Body of pancreas (tissue), 4 donors: Measurements from ENCODE around the gene ALPG. TPM values are rescaled to one million over a fixed set of nuclear protein-coding genes. Genes with fewer than 3 reads are reported as not detected.

Experiments used
- ATAC-seq: fragments of 150-250 bp; one replicate; pipeline ENCODE4 v1.9.1; 2016
- DNase-seq, 4 donors: peaks; one replicate each; pipeline ENCODE4 v3.0.0-alpha.2; 2019
- H3K27ac ChIP-seq, 4 donors: fragments of 200-600 bp; sonication (generic); 1 replicate in 3 of 4; 2 replicates in 1 of 4; pipeline versions ENCODE4 v1.5.1 to v1.6.1; 2016 to 2019; ENCODE audit warnings: mild to moderate bottlenecking in 1 of 4, mixed read lengths in 1 of 4, moderate library complexity in 1 of 4
- H3K27me3 ChIP-seq, 2 donors: fragments of 200-600 bp; sonication (generic); one replicate each; pipeline ENCODE4 v1.6.0; 2016; ENCODE audit warnings: mild to moderate bottlenecking in 1 of 2
- H3K36me3 ChIP-seq, 2 donors: fragments of 200-600 bp; sonication (generic); replicated peaks in 1 of 2; 2 replicates each; pipeline ENCODE4 v1.5.1; 2016; ENCODE audit warnings: low read depth in 2 of 2; ENCODE audit not compliant: insufficient read depth in 1 of 2
- H3K4me1 ChIP-seq: fragments of 200-600 bp; sonication (generic); one replicate; pipeline ENCODE4 v1.6.0; 2016
- H3K4me3 ChIP-seq, 2 donors: fragments of 200-600 bp; sonication (generic); 1 replicate in 1 of 2; 2 replicates in 1 of 2; pipeline ENCODE4 v1.5.1; 2016 to 2019
- H3K9me3 ChIP-seq, 3 donors: fragments of 200-600 bp; sonication (generic); 1 replicate in 2 of 3; 2 replicates in 1 of 3; pipeline ENCODE4 v1.5.1; 2016
- CTCF ChIP-seq, 7 experiments: fragments of 450-650 bp in 4 of 7; fragments of 200-600 bp in 3 of 7; sonication (generic) in 3 of 7; IDR thresholded peaks; one replicate each; pipeline ENCODE4 v1.5.1; 2016 to 2019; ENCODE audit warnings: antibody characterized with exemption in 7 of 7
- POLR2A ChIP-seq, 3 donors: fragments of 450-650 bp; IDR thresholded peaks; one replicate each; pipeline ENCODE4 v1.6.1; 2016; ENCODE audit warnings: antibody characterized with exemption in 3 of 3, mild to moderate bottlenecking in 2 of 3
- WGBS, 2 donors: methylation state at CpG; one replicate each; pipeline ENCODE4 v1.1.5; 2017; 5-methylcytosine and 5-hydroxymethylcytosine counted together
- intact Hi-C: fragments of 100-400 bp; cut with DNase I; formaldehyde crosslinking; loops from one replicate; pipeline ENCODE4 v1.15.1; 2023
- total RNA-seq, 2 donors: library from RNA; depleted of rRNA; stranded (reverse); fragments of >200 nt; gene quantifications; one replicate each; pipeline ENCODE4 v1.1.0, GENCODE V29; 2016

Gene ALPG
- total RNA-seq, 2 donors from 2014 or later: not detected

- no peak overlapping the region for H3K27ac ChIP-seq
- peaks cover 2 to 28% of the 10 kb centered on the region in 2 donors for H3K27me3 ChIP-seq
- 6 to 26% methylated on average over 9 to 75 of the region's 75 CpGs for WGBS, 2 donors
- ATAC-seq (no peak), DNase-seq (no peak)
- H3K4me1 ChIP-seq: peaks cover 22% of the 10 kb centered on the region
- intact Hi-C loops: no loop called here
- H3K36me3 ChIP-seq: no peaks in the 10 kb centered on the region
- H3K9me3 ChIP-seq: no peaks in the 10 kb centered on the region
- no peak overlapping the region for H3K4me3 ChIP-seq
- no peak for TF ChIP-seq POLR2A (IDR thresholded peaks at IDR 0.05)
- no peak for TF ChIP-seq CTCF (IDR thresholded peaks at IDR 0.05)
Observed at GRCh38 chr2:232386740-232387450, 19.7 kb upstream of the ALPG start.

DNA sequence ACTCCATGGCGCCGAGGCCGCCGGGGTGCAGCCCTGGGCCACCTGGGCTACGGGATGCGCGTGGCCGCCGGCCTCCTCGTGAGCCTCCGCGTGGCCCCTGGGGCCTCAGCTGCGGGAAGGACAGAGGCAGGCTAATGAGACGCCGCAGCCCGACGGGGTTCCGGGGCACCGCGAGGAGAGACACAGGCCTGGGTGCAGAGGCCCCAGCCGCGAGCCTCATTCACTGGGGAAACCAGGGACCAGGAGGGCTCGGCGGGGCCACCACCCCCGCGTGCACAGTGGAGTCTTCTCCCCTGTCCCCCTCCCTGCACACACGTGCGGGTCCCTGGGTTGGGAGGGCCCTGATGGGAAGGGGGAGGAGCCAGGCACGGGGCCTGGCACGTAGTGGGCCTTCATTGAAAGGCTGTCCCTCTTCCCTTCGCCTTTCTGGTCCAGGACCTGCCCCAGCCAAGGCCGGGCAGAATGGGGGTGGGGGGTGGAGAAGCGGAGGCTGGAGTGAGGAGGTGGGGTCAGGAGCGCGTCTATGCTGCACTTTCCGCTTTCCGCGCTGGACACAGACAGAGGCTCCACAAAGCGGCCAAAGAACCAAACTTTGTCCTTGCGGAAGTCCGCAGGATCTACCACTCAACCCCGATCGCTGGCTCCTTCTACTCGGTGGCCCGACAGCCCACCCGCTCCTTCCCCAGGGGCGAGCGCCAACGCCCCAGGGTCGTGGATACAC, 19.0 kb upstream of the ALPG start:
- Histone ChIP-seq H3K27me3 (peaks cover 2 to 28% of the 10 kb centered on the region in 2 donors), H3K36me3 (no peaks in the 10 kb centered on the region), H3K4me3 (no peak overlapping the region), H3K4me1 (peaks cover 22% of the 10 kb centered on the region), H3K9me3 (no peaks in the 10 kb centered on the region), H3K27ac (no peak overlapping the region)
- intact Hi-C loops: no loop called here
- ATAC-seq (no peak), DNase-seq (no peak)
- TF ChIP-seq POLR2A (IDR thresholded peaks at IDR 0.05): no peak
- TF ChIP-seq CTCF (IDR thresholded peaks at IDR 0.05): no peak
- 8 to 17% methylated on average over 19 to 50 of the region's 50 CpGs for WGBS, 2 donors

- H3K9me3 ChIP-seq: no peaks in the 10 kb centered on the region
- H3K4me3 ChIP-seq: no peak overlapping the region
- no peak overlapping the region for H3K27ac ChIP-seq
- H3K36me3 ChIP-seq: no peaks in the 10 kb centered on the region
- WGBS, 2 donors: 8% methylated on average over 42 of the region's 42 CpGs; no CpG with 5 or more reads in 1 of the 2 donors
- ATAC-seq (no peak), DNase-seq (no peak)
- H3K27me3 ChIP-seq: peaks cover 2 to 28% of the 10 kb centered on the region in 2 donors
- TF ChIP-seq CTCF (IDR thresholded peaks at IDR 0.05) (no peak), POLR2A (IDR thresholded peaks at IDR 0.05) (no peak)
- intact Hi-C loops: no loop called here
- peaks cover 22% of the 10 kb centered on the region for H3K4me1 ChIP-seq
Observed at GRCh38 chr2:232388324-232388891, 18.2 kb upstream of the ALPG start.

GRCh38 chr2:232389327-232389726, 17.3 kb upstream of the ALPG start:
- DNase-seq (no peak), ATAC-seq (no peak)
- no peaks in the 10 kb centered on the region for H3K36me3 ChIP-seq
- intact Hi-C loops: no loop called here
- no peak overlapping the region for H3K4me3 ChIP-seq
- 34 to 38% methylated on average over 6 of the region's 6 CpGs for WGBS, 2 donors
- no peak overlapping the region for H3K27ac ChIP-seq
- peaks cover 2 to 28% of the 10 kb centered on the region in 2 donors for H3K27me3 ChIP-seq
- H3K4me1 ChIP-seq: peaks cover 22% of the 10 kb centered on the region
- no peaks in the 10 kb centered on the region for H3K9me3 ChIP-seq
- no peak for TF ChIP-seq POLR2A (IDR thresholded peaks at IDR 0.05)
- TF ChIP-seq CTCF (IDR thresholded peaks at IDR 0.05): no peak
